NCI-H1436 (cell line): ENCODE measurements around the gene INSYN2A.

Source experiments
- DNase-seq: peaks from one replicate; lab custom pipeline; 2025; lab: John Stamatoyannopoulos, UW

The INSYN2A gene

GRCh38 chr10:127151981-127152699, 44.3 kb downstream of the INSYN2A start:
- DNase-seq, result no peak

- no peak for DNase-seq
These were observed 44.9 kb downstream of the INSYN2A start for GRCh38 chr10:127151541-127151940.

GRCh38 chr10:127150136-127150535, 46.3 kb downstream of the INSYN2A start:
- no peak for DNase-seq

- DNase-seq, result no peak
These were observed 46.8 kb downstream of the INSYN2A start for GRCh38 chr10:127149501-127150081.

- DNase-seq, result no peak
These were observed 47.5 kb downstream of the INSYN2A start for GRCh38 chr10:127148933-127149220.

- DNase-seq, result no peak
These were observed 48.1 kb downstream of the INSYN2A start for GRCh38 chr10:127148066-127148932.

- DNase-seq, result no peak
These were observed 49.7 kb downstream of the INSYN2A start for GRCh38 chr10:127146661-127147060.
